Fibroblast of lung (primary cell): Measurements from ENCODE around the gene TEK. TPM values are rescaled to one million over a fixed set of nuclear protein-coding genes. Genes with fewer than 3 reads are reported as not detected.
"Not testable (repeated sequence)": the region's sequence is repeated elsewhere in the genome, so short reads cannot be mapped to it uniquely, and the experiment has no call there.

Experiments used
- DNase-seq, 2 donors: peaks; one replicate each; pipeline versions ENCODE4 v3.0.0 to v3.0.0-alpha.2; 2010; ENCODE audit warnings: low read depth in 2 of 2
- H2AFZ ChIP-seq: 2 replicates; pipeline ENCODE4 v1.5.1; 2012; ENCODE audit warnings: low read length, control low read depth, inconsistent platforms
- H3K27ac ChIP-seq: 2 replicates; pipeline ENCODE4 v1.5.1; 2011; ENCODE audit warnings: low read length, control low read depth; ENCODE audit not compliant: insufficient read depth
- H3K27me3 ChIP-seq: 2 replicates; pipeline ENCODE4 v1.5.1; 2011; ENCODE audit warnings: mild to moderate bottlenecking, low read length; ENCODE audit not compliant: control insufficient read depth, insufficient read depth
- H3K36me3 ChIP-seq: 2 replicates; pipeline ENCODE4 v1.5.1; 2011; ENCODE audit warnings: low read length; ENCODE audit not compliant: control insufficient read depth, insufficient read depth
- H3K4me1 ChIP-seq: 2 replicates; pipeline ENCODE4 v1.5.1; 2011; ENCODE audit warnings: low read length; ENCODE audit not compliant: control insufficient read depth, insufficient read depth; ENCODE audit errors: extremely low read depth
- H3K4me2 ChIP-seq: 2 replicates; pipeline ENCODE4 v1.5.1; 2011; ENCODE audit warnings: low read length, control low read depth; ENCODE audit not compliant: insufficient read depth; ENCODE audit errors: extremely low read depth
- H3K4me3 ChIP-seq, 4 experiments: fragments of 200-600 bp in 1 of 4; sonication (generic) in 1 of 4; replicated peaks in 1 of 4; 2 replicates each; pipeline ENCODE4 v1.5.1; 2011 to 2016; ENCODE audit warnings: low read length in 4 of 4, low read depth in 3 of 4, mild to moderate bottlenecking in 3 of 4, control low read depth in 2 of 4, inconsistent platforms in 1 of 4, mixed read lengths in 1 of 4; ENCODE audit not compliant: insufficient read depth in 1 of 4; ENCODE audit errors: control extremely low read depth in 1 of 4
- H3K79me2 ChIP-seq: 2 replicates; pipeline ENCODE4 v1.5.1; 2012; ENCODE audit warnings: mild to moderate bottlenecking, low read length, inconsistent platforms; ENCODE audit not compliant: control insufficient read depth, insufficient read depth
- H3K9ac ChIP-seq: 2 replicates; pipeline ENCODE4 v1.5.1; 2011; ENCODE audit warnings: mild to moderate bottlenecking, low read length, control low read depth; ENCODE audit not compliant: insufficient read depth
- H3K9me3 ChIP-seq: 2 replicates; pipeline ENCODE4 v1.5.1; 2012; ENCODE audit warnings: low read depth, low read length; ENCODE audit not compliant: control insufficient read depth, insufficient read depth
- H4K20me1 ChIP-seq: 2 replicates; pipeline ENCODE4 v1.5.1; 2011; ENCODE audit warnings: low read length; ENCODE audit not compliant: control insufficient read depth, insufficient read depth; ENCODE audit errors: extremely low read depth
- CTCF ChIP-seq, 2 donors: IDR thresholded peaks in 1 of 2; conservative IDR thresholded peaks in 1 of 2; 1 replicate in 1 of 2; 2 replicates in 1 of 2; pipeline ENCODE4 v1.5.1; 2011 to 2012; ENCODE audit warnings: low read length in 2 of 2, control low read depth in 1 of 2, inconsistent platforms in 1 of 2, low read depth in 1 of 2, mild to moderate bottlenecking in 1 of 2
- EZH2 ChIP-seq: IDR thresholded peaks from 2 replicates; pipeline ENCODE4 v1.5.1; 2012; ENCODE audit warnings: low read length, control low read depth, mild to moderate bottlenecking; ENCODE audit errors: missing control alignments
- polyA plus RNA-seq, 2 donors: library from polyadenylated mRNA; depleted of rRNA in 1 of 2; stranded (reverse) in 1 of 2; unstranded in 1 of 2; fragments of >200 nt; gene quantifications; 2 replicates each; pipeline ENCODE4 v1.2.1, GENCODE V29; 2011 to 2012; ENCODE audit warnings: missing spikeins in 1 of 2
- total RNA-seq: library from RNA; depleted of rRNA; stranded (reverse); fragments of >200 nt; gene quantifications from 2 replicates; pipeline ENCODE4 v1.2.1, GENCODE V29; 2014

The TEK gene
- total and polyA plus RNA-seq, 2 donors (not counting 1 experiment from before 2014, with no cell fraction given) = 0.77 to 1.8 TPM

DNA sequence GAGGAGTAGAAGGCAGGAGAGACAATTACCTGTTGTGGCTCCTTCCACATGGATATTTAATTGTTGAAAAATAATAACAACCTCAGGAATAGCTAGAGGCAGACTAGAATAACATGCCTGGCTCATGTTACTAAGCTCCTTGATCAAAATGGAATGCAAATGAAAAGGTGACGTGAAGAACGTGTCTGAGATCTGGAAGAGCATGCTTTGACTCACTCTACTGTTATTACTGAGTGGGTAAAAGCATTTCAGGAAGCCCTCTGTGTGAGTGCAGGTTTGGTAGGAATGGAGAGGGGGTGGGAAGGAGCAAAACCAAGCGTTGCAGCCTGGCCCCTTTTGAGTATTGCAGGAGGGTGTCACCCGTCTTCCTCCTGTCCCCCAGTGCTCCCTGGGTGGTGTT, 103.2 kb downstream of the TEK start:
- Histone ChIP-seq H3K4me3 (no peak overlapping the region), H2AFZ (no peak overlapping the region), H3K27me3 (no peaks in the 10 kb centered on the region), H3K4me1 (no peaks in the 10 kb centered on the region), H3K4me2 (no peak overlapping the region), H3K27ac (no peak overlapping the region), H3K36me3 (no peaks in the 10 kb centered on the region), H3K9ac (no peak overlapping the region), H3K79me2 (no peaks in the 10 kb centered on the region), H4K20me1 (no peaks in the 10 kb centered on the region), H3K9me3 (no peaks in the 10 kb centered on the region)
- DNase-seq = peak in 1 of 2 donors; percentile 42
- no peak for TF ChIP-seq EZH2
- TF ChIP-seq CTCF (conservative IDR thresholded peaks at IDR 0.05 in 1 of 2, IDR thresholded peaks at IDR 0.05 in 1 of 2; ENCODE audit: low read depth in 1 of 2, low read length in 2 of 2) = no peak

DNA sequence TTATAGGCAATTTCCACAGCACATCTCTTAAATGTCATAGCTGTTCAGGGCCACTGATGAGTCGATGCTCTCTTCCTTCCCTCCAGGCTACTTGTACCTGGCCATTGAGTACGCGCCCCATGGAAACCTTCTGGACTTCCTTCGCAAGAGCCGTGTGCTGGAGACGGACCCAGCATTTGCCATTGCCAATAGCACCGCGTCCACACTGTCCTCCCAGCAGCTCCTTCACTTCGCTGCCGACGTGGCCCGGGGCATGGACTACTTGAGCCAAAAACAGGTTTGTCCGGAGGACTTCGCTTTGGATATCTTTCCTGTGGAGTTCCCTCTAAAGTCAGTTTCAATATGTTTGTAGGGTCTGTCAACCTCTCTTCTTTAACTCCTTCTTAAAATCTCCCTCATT, 103.6 kb downstream of the TEK start:
- Histone ChIP-seq H3K4me3 (no peak overlapping the region), H3K27me3 (no peaks in the 10 kb centered on the region), H3K9ac (no peak overlapping the region), H3K4me2 (no peak overlapping the region), H3K79me2 (no peaks in the 10 kb centered on the region), H3K4me1 (no peaks in the 10 kb centered on the region), H2AFZ (no peak overlapping the region), H4K20me1 (no peaks in the 10 kb centered on the region), H3K27ac (no peak overlapping the region), H3K9me3 (no peaks in the 10 kb centered on the region), H3K36me3 (no peaks in the 10 kb centered on the region)
- TF ChIP-seq CTCF (conservative IDR thresholded peaks at IDR 0.05 in 1 of 2, IDR thresholded peaks at IDR 0.05 in 1 of 2; ENCODE audit: low read depth in 1 of 2, low read length in 2 of 2) (no peak), EZH2 (no peak)
- DNase-seq = no peak

DNA sequence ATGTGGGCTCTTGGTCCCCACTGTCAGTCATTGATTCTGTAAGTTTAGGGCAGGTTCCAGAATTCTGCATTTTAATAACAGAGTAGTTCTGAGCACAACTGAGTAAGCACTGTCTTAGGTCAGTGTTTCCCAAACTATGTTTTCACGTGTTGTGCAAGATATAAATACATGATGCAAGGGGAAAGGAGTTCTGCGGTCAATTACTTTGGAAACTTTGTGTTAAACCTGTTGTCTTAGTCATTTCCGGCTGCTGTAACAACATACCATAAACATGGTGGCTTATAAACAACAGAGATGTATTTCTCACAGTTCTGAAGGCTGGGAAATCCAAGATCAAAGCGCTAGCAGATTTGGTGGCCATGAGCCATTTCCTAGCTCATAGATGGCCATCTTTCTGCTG, 118.2 kb downstream of the TEK start:
- Histone ChIP-seq H3K9ac (no peak overlapping the region), H3K79me2 (no peaks in the 10 kb centered on the region), H3K27me3 (no peaks in the 10 kb centered on the region), H3K27ac (no peak overlapping the region), H3K4me2 (no peak overlapping the region), H2AFZ (no peak overlapping the region), H3K4me3 (no peak overlapping the region), H3K36me3 (no peaks in the 10 kb centered on the region), H4K20me1 (no peaks in the 10 kb centered on the region), H3K4me1 (no peaks in the 10 kb centered on the region), H3K9me3 (no peaks in the 10 kb centered on the region)
- no peak for TF ChIP-seq EZH2
- no peak for TF ChIP-seq CTCF (conservative IDR thresholded peaks at IDR 0.05 in 1 of 2, IDR thresholded peaks at IDR 0.05 in 1 of 2; ENCODE audit: low read depth in 1 of 2, low read length in 2 of 2)
- DNase-seq = peak in 1 of 2 donors; percentile 78

GRCh38 chr9:27239648-27240047, 130.6 kb downstream of the TEK start:
- not testable (repeated sequence) for H2AFZ ChIP-seq, H3K4me1 ChIP-seq, H3K4me3 ChIP-seq, H4K20me1 ChIP-seq, H3K9ac ChIP-seq, H3K27ac ChIP-seq, H3K79me2 ChIP-seq, DNase-seq, H3K36me3 ChIP-seq, H3K4me2 ChIP-seq, H3K9me3 ChIP-seq, H3K27me3 ChIP-seq
